Measurements from ENCODE around the gene HTR3C.

Gene HTR3C

DNA sequence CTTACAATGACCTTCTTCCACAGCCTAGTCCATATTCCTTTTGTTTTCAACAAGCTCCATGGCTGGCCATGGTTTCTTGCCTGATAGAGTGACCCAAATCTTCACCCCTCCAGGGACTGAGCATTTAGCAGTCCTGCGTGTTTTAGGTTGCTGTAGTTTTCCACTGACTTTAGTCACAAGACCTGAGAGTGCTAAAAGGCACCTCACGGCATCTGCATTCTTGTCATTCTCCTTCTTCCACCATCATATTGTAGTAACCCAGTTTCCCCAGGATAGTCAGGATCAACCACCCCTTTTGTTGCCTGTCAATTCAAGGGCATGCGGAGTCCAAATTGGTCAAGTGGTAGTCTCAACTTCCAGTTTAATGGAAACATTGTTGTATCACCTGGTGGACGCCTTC, 20.8 kb downstream of the HTR3C start:
- no peaks in the 10 kb centered on the region for H3K9me3 ChIP-seq
- H3K27me3 ChIP-seq = no peaks in the 10 kb centered on the region

DNA sequence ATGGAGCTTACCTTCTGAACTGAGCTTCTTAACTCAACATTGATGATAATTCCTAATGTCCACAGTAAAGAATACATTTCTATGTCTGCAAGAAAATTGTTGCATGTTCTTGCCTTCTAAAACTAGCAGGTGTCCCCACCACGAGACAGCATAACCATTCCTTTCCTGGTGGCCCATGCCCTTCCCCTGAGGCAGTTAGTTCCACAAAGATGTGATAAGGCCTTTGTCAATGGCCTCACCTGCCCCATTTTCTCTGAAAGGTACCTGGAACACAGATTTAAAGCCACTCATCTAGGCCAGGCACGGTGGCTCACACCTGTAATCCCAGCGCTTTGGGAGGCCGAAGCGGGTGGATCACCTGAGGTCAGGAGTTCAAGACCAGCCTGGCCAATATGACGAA, 23.1 kb downstream of the HTR3C start:
- Histone ChIP-seq H3K4me3 (ENCODE audit: low read depth in 1 of 2, low read length in 1 of 2) (no peak overlapping the region), H3K9me3 (no peaks in the 10 kb centered on the region), H3K36me3 (no peaks in the 10 kb centered on the region), H3K27ac (no peak overlapping the region), H3K27me3 (no peaks in the 10 kb centered on the region), H3K4me1 (ENCODE audit: control insufficient read depth in 1 of 2, insufficient read depth in 1 of 2, low read depth in 1 of 2, low read length in 1 of 2) (no peaks in the 10 kb centered on the region)
- TF ChIP-seq, protein P1, sequence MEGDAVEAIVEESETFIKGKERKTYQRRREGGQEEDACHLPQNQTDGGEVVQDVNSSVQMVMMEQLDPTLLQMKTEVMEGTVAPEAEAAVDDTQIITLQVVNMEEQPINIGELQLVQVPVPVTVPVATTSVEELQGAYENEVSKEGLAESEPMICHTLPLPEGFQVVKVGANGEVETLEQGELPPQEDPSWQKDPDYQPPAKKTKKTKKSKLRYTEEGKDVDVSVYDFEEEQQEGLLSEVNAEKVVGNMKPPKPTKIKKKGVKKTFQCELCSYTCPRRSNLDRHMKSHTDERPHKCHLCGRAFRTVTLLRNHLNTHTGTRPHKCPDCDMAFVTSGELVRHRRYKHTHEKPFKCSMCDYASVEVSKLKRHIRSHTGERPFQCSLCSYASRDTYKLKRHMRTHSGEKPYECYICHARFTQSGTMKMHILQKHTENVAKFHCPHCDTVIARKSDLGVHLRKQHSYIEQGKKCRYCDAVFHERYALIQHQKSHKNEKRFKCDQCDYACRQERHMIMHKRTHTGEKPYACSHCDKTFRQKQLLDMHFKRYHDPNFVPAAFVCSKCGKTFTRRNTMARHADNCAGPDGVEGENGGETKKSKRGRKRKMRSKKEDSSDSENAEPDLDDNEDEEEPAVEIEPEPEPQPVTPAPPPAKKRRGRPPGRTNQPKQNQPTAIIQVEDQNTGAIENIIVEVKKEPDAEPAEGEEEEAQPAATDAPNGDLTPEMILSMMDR (IDR thresholded peaks at IDR 0.05) = no peak

More for the DNA sequence above, 20.8 kb downstream of the HTR3C start:
- Histone ChIP-seq H3K27ac (no peak overlapping the region), H3K4me1 (ENCODE audit: control insufficient read depth in 1 of 2, insufficient read depth in 1 of 2, low read depth in 1 of 2, low read length in 1 of 2) (no peaks in the 10 kb centered on the region), H3K36me3 (no peaks in the 10 kb centered on the region), H3K4me3 (ENCODE audit: low read depth in 1 of 2, low read length in 1 of 2) (no peak overlapping the region)
- TF ChIP-seq, protein P1 (IDR thresholded peaks at IDR 0.05) = no peak

GRCh38 chr3:184077881-184078280, 25.0 kb downstream of the HTR3C start:
- no peaks in the 10 kb centered on the region for H3K36me3 ChIP-seq

GRCh38 chr3:184078851-184079250, 26.0 kb downstream of the HTR3C start:
- Histone ChIP-seq H3K27ac (no peak overlapping the region), H3K27me3 (no peaks in the 10 kb centered on the region), H3K4me1 (ENCODE audit: control insufficient read depth in 1 of 2, insufficient read depth in 1 of 2, low read depth in 1 of 2, low read length in 1 of 2) (no peaks in the 10 kb centered on the region), H3K4me3 (ENCODE audit: low read depth in 1 of 2, low read length in 1 of 2) (no peak overlapping the region), H3K9me3 (no peaks in the 10 kb centered on the region), H3K36me3 (no peaks in the 10 kb centered on the region)
- TF ChIP-seq, protein P1 (IDR thresholded peaks at IDR 0.05) = no peak

More at GRCh38 chr3:184077881-184078280, 25.0 kb downstream of the HTR3C start:
- H3K4me1 ChIP-seq (ENCODE audit: control insufficient read depth in 1 of 2, insufficient read depth in 1 of 2, low read depth in 1 of 2, low read length in 1 of 2) = no peaks in the 10 kb centered on the region
- no peak overlapping the region for H3K4me3 ChIP-seq (ENCODE audit: low read depth in 1 of 2, low read length in 1 of 2)
- no peaks in the 10 kb centered on the region for H3K9me3 ChIP-seq
- no peaks in the 10 kb centered on the region for H3K27me3 ChIP-seq
- TF ChIP-seq, protein P1 (IDR thresholded peaks at IDR 0.05) = no peak
- no peak overlapping the region for H3K27ac ChIP-seq

DNA sequence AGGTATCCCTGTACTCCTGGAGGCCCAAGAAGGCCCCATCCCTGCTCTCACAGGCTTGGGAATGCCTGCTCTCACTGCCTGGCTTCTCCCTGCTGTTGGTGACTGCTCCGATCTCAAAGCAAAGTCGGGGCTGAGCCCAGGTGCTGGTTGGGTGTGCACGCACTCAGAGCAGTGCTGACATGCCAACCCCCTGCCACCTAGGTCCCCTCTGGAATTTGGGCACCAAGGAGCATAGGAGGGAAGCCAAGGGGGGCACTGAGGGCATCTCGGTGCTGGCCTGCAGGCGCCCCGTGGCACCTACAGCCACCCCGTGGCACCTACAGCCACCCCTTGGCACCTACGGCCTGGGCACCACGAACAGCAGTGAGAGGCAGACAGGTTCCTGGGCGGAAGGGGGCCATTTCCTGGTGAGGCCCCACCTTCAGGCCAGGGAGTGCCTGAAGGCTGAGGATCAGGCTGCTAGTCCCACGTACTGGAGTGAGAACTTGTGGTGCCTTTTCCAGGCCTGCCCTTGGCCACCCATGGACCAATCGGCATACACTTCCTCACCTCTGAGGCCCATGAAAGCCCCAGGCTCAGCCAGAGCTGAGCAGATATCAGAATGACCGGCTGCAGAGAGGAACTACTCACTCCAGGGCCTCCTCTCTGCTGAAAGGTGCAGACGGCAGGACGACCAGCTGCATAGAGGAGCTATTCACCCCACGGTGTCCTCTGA, 28.4 kb downstream of the HTR3C start:
- H3K9me3 ChIP-seq = no peaks in the 10 kb centered on the region
- H3K4me1 ChIP-seq (ENCODE audit: control insufficient read depth in 1 of 2, insufficient read depth in 1 of 2, low read depth in 1 of 2, low read length in 1 of 2) = peaks cover 12 to 18% of the 10 kb centered on the region in 2 experiments
- no peaks in the 10 kb centered on the region for H3K27me3 ChIP-seq
- H3K27ac ChIP-seq = no peak overlapping the region
- no peaks in the 10 kb centered on the region for H3K36me3 ChIP-seq
- H3K4me3 ChIP-seq (ENCODE audit: low read depth in 1 of 2, low read length in 1 of 2) = no peak overlapping the region
- TF ChIP-seq, protein P1 (IDR thresholded peaks at IDR 0.05) = no peak

Data from neutrophil (primary cell).